Lower leg skin (tissue), 4 donors: Measurements from ENCODE around the gene ANKRD13D. TPM values are rescaled to one million over a fixed set of nuclear protein-coding genes. Genes with fewer than 3 reads are reported as not detected.
A peak's percentile ranks its signal among the peaks of the same experiment; 100 is the strongest.

Experiments
- DNase-seq, 2 donors: peaks; one replicate each; pipeline ENCODE4 v3.0.0-alpha.2; 2019; ENCODE audit warnings: low spot score in 2 of 2
- H3K4me3 ChIP-seq: fragments of 200-600 bp; sonication (generic); 2 replicates; pipeline ENCODE4 v1.5.1; 2017; ENCODE audit warnings: mild to moderate bottlenecking, low read depth; ENCODE audit not compliant: poor library complexity, severe bottlenecking
- CTCF ChIP-seq, 3 donors: fragments of 450-650 bp; IDR thresholded peaks; one replicate each; pipeline ENCODE4 v1.5.1; 2016; ENCODE audit warnings: antibody characterized with exemption in 3 of 3, mild to moderate bottlenecking in 3 of 3, moderate library complexity in 2 of 3
- POLR2A ChIP-seq, 2 donors: fragments of 450-650 bp; IDR thresholded peaks; one replicate each; pipeline ENCODE4 v1.6.1; 2016 to 2017; ENCODE audit warnings: antibody characterized with exemption in 2 of 2, mild to moderate bottlenecking in 1 of 2, moderate library complexity in 1 of 2
- WGBS, 2 donors: methylation state at CpG; one replicate each; pipeline ENCODE4 v1.1.5; 2018; 5-methylcytosine and 5-hydroxymethylcytosine counted together
- intact Hi-C: fragments of 100-400 bp; cut with DNase I; formaldehyde crosslinking; loops from one replicate; pipeline ENCODE4 v1.15.0; 2023; ENCODE audit warnings: low total_unique reads
- total RNA-seq, 4 donors: library from RNA; depleted of rRNA; stranded (reverse); fragments of >200 nt; gene quantifications; one replicate each; pipeline ENCODE4 v1.1.0, GENCODE V29; 2016

The ANKRD13D gene
- total RNA-seq, 4 donors from 2014 or later, result 60.5 to 84.7 (median 72.8) TPM

GRCh38 chr11:67306769-67307544, 17.9 kb downstream of the ANKRD13D start:
- TF ChIP-seq CTCF (IDR thresholded peaks at IDR 0.05) (no peak), POLR2A (IDR thresholded peaks at IDR 0.05) (no peak)
- intact Hi-C loops, result no loop called here
- 83 to 85% methylated on average over 19 of the region's 19 CpGs for WGBS, 2 donors
- no peak overlapping the region for H3K4me3 ChIP-seq
- peak in 1 of 2 donors; percentile 86 for DNase-seq

- TF ChIP-seq POLR2A (IDR thresholded peaks at IDR 0.05) (no peak), CTCF (IDR thresholded peaks at IDR 0.05) (no peak)
- no peak overlapping the region for H3K4me3 ChIP-seq
- 88% methylated on average over 11 to 12 of the region's 12 CpGs for WGBS, 2 donors
- no peak for DNase-seq
- intact Hi-C loops, result no loop called here
Observed at GRCh38 chr11:67307545-67308001, 18.5 kb downstream of the ANKRD13D start.

- H3K4me3 ChIP-seq, result no peak overlapping the region
- intact Hi-C loops, result no loop called here
- DNase-seq, result peak in 1 of 2 donors; percentile 77
- 91 to 96% methylated on average over 18 to 19 of the region's 20 CpGs for WGBS, 2 donors
- TF ChIP-seq CTCF (IDR thresholded peaks at IDR 0.05) (no peak), POLR2A (IDR thresholded peaks at IDR 0.05) (no peak)
Observed at GRCh38 chr11:67308031-67308866, 19.1 kb downstream of the ANKRD13D start.

- intact Hi-C loops, result no loop called here
- DNase-seq, result peak in 1 of 2 donors; percentile 82
- H3K4me3 ChIP-seq, result no peak overlapping the region
- no peak for TF ChIP-seq POLR2A (IDR thresholded peaks at IDR 0.05)
- TF ChIP-seq CTCF (IDR thresholded peaks at IDR 0.05), result no peak
- WGBS, 2 donors, result 94 to 96% methylated on average over 11 of the region's 11 CpGs
Observed at GRCh38 chr11:67309166-67309565, 20.1 kb downstream of the ANKRD13D start.

GRCh38 chr11:67309661-67310061, 20.6 kb downstream of the ANKRD13D start:
- TF ChIP-seq POLR2A (IDR thresholded peaks at IDR 0.05) (no peak), CTCF (IDR thresholded peaks at IDR 0.05) (no peak)
- no peak overlapping the region for H3K4me3 ChIP-seq
- DNase-seq, result peak in 1 of 2 donors; percentile 81
- intact Hi-C loops, result no loop called here
- WGBS, 2 donors, result 65 to 81% methylated on average over 13 to 14 of the region's 14 CpGs
